HG02852 (cell line): ENCODE measurements around the gene GNL1.
"Not testable (repeated sequence)": the region's sequence is repeated elsewhere in the genome, so short reads cannot be mapped to it uniquely, and the experiment has no call there.

Experiments
- ATAC-seq: cut with Tn5 transposase; IDR thresholded peaks from one replicate; pipeline ENCODE4 v1.9.1; 2021; ENCODE audit warnings: mild to moderate bottlenecking, moderate library complexity; ENCODE audit not compliant: unreplicated experiment

Gene GNL1

GRCh38 chr6:30500421-30501355, 55.6 kb downstream of the GNL1 start:
- no peak for ATAC-seq

GRCh38 chr6:30498705-30499104, 57.6 kb downstream of the GNL1 start:
- not testable (repeated sequence) for ATAC-seq

GRCh38 chr6:30497714-30498113, 58.6 kb downstream of the GNL1 start:
- ATAC-seq: no peak

GRCh38 chr6:30497261-30497599, 59.1 kb downstream of the GNL1 start:
- ATAC-seq: not testable (repeated sequence)

GRCh38 chr6:30495993-30496392, 60.3 kb downstream of the GNL1 start:
- no peak for ATAC-seq

- ATAC-seq: not testable (repeated sequence)
These were observed 61.2 kb downstream of the GNL1 start for GRCh38 chr6:30495060-30495459.

GRCh38 chr6:30494291-30494861, 61.9 kb downstream of the GNL1 start:
- no peak for ATAC-seq

GRCh38 chr6:30493643-30494250, 62.5 kb downstream of the GNL1 start:
- ATAC-seq: no peak

- ATAC-seq: no peak
These were observed 64.0 kb downstream of the GNL1 start for GRCh38 chr6:30491991-30492952.
